Measurements from ENCODE around the gene ITM2B. TPM values are rescaled to one million over a fixed set of nuclear protein-coding genes. Genes with fewer than 3 reads are reported as not detected.

The ITM2B gene
- total RNA-seq = 100 to 1,000 TPM; 436 to 638 TPM

DNA sequence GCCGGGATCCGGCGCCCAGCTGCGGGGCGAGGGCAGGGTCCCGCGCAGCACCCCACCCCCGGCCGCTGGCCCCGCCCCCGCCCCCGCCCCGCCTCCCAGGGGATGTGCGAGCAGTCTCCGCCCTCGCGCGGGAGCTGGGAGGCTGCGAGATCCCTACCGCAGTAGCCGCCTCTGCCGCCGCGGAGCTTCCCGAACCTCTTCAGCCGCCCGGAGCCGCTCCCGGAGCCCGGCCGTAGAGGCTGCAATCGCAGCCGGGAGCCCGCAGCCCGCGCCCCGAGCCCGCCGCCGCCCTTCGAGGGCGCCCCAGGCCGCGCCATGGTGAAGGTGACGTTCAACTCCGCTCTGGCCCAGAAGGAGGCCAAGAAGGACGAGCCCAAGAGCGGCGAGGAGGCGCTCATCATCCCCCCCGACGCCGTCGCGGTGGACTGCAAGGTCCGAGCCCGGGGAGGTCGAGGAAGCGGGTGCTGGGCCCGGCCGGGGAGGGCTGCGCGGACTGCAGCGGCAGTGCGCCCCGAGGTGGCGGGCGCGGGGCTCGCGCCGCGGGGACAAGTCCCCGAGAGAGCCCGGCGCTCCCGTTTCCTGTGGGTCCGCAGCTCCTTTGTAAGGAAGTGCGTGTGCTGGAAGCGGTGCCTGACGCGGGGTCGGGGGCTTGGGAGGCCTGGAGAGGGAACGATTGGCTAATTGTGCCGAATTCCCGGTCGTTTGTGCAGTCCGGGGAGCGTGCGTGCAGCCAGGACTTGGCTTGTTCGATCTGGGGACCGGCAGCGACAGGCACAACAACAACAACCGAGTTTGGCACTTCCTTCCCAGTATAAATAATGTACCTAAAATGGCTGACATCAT, at the start of gene ITM2B:
Gene ITM2B, plus strand, starts transcription at position 161 of the 843 bp plus-strand sequence. Its CDS starts 155 bp downstream, at position 316.
- H3K4me3 ChIP-seq = peak within 1 kb of the TSS; percentile 100
- peak within 1 kb of the TSS; percentile 99 to 100 for H3K27ac ChIP-seq
- H3K4me1 ChIP-seq (ENCODE audit: control insufficient read depth in 1 of 2, low read depth in 2 of 2) = peaks cover 28 to 42% of the 10 kb centered on the region in 2 donors
- no peaks in the 10 kb centered on the region for H3K36me3 ChIP-seq
- TF ChIP-seq, protein P1, sequence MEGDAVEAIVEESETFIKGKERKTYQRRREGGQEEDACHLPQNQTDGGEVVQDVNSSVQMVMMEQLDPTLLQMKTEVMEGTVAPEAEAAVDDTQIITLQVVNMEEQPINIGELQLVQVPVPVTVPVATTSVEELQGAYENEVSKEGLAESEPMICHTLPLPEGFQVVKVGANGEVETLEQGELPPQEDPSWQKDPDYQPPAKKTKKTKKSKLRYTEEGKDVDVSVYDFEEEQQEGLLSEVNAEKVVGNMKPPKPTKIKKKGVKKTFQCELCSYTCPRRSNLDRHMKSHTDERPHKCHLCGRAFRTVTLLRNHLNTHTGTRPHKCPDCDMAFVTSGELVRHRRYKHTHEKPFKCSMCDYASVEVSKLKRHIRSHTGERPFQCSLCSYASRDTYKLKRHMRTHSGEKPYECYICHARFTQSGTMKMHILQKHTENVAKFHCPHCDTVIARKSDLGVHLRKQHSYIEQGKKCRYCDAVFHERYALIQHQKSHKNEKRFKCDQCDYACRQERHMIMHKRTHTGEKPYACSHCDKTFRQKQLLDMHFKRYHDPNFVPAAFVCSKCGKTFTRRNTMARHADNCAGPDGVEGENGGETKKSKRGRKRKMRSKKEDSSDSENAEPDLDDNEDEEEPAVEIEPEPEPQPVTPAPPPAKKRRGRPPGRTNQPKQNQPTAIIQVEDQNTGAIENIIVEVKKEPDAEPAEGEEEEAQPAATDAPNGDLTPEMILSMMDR (IDR thresholded peaks at IDR 0.05) = peak; percentile 44
- no peak for DNase-seq (ENCODE audit: low spot score)
- peak; percentile 63 for ATAC-seq (ENCODE audit: insufficient number of reproducible peaks, low FRiP score, low read depth)
- H3K27me3 ChIP-seq (replicated peaks; ENCODE audit: insufficient read depth) = no peaks in the 10 kb centered on the region
- H3K9me3 ChIP-seq = no peaks in the 10 kb centered on the region

DNA sequence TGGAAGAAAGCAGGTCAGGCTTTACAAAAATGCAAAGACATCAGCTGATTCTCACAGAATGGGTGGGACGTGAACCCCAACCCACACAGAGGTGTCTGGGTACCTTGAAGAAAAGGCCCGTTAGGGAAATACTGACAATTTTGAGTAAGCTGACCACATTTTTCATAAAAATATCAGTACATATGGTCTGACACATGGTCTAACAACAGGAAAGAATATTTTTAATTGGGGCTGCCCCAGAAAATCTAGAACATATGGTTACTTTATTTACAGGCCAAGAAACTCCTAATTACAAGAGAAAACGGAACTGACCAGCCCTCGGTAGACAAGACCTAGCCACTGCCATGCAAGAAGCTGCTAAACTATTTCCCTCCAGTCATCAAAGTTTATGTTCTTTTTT, 48.7 kb upstream of the ITM2B start:
- ATAC-seq (ENCODE audit: insufficient number of reproducible peaks, low FRiP score, low read depth) (no peak), DNase-seq (ENCODE audit: low spot score) (no peak)
- Histone ChIP-seq H3K36me3 (no peaks in the 10 kb centered on the region), H3K4me1 (ENCODE audit: control insufficient read depth in 1 of 2, low read depth in 2 of 2) (no peaks in the 10 kb centered on the region), H3K4me3 (no peak overlapping the region), H3K27me3 (replicated peaks; ENCODE audit: insufficient read depth) (no peaks in the 10 kb centered on the region), H3K9me3 (no peaks in the 10 kb centered on the region), H3K27ac (no peak overlapping the region)
- TF ChIP-seq, protein P1 (IDR thresholded peaks at IDR 0.05) = no peak

DNA sequence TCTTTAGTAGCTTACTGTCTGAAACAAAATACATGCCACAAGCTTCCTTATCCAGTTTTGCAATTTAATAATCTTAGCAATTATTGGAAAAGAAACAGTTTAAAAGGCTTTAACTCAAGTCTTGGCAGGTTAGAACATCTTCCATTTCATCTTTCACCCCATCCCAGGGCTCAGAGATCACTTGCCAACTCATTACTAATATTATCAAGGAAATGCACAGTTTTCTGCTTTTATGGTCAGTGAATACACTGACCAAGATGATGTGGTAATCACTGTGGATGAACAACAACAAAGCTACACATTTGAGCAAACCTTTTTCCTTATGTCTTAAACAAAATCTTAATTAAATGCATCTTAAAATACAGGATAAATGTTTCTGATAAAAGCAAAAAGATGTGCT, 48.0 kb upstream of the ITM2B start:
- Histone ChIP-seq H3K27ac (no peak overlapping the region), H3K4me1 (ENCODE audit: control insufficient read depth in 1 of 2, low read depth in 2 of 2) (no peaks in the 10 kb centered on the region), H3K27me3 (replicated peaks; ENCODE audit: insufficient read depth) (no peaks in the 10 kb centered on the region), H3K9me3 (no peaks in the 10 kb centered on the region), H3K4me3 (no peak overlapping the region), H3K36me3 (no peaks in the 10 kb centered on the region)
- TF ChIP-seq, protein P1 (IDR thresholded peaks at IDR 0.05) = no peak
- DNase-seq (ENCODE audit: low spot score) (no peak), ATAC-seq (ENCODE audit: insufficient number of reproducible peaks, low FRiP score, low read depth) (no peak)

DNA sequence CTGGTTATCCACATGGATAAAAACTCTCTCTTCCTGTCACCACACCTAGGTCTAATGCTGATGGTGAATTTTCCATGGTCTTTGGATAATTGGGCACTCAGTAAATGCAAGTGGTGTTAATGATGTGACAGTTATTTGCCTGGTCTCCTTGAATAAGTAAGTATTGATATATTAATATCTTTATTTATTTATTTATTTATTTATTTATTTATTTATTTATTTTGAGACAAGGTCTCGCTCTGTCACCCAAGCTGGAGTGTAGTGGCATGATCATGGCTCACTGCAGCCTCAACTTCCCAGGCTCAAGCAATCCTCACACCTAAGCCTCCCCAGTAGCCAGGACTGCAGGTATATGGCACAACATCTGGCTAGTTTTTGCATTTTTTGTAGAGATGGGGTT, 46.3 kb upstream of the ITM2B start:
- Histone ChIP-seq H3K27me3 (replicated peaks; ENCODE audit: insufficient read depth) (no peaks in the 10 kb centered on the region), H3K4me3 (no peak overlapping the region), H3K36me3 (no peaks in the 10 kb centered on the region), H3K9me3 (no peaks in the 10 kb centered on the region), H3K27ac (no peak overlapping the region), H3K4me1 (ENCODE audit: control insufficient read depth in 1 of 2, low read depth in 2 of 2) (no peaks in the 10 kb centered on the region)
- DNase-seq (ENCODE audit: low spot score) (no peak), ATAC-seq (ENCODE audit: insufficient number of reproducible peaks, low FRiP score, low read depth) (no peak)
- TF ChIP-seq, protein P1 (IDR thresholded peaks at IDR 0.05) = no peak

DNA sequence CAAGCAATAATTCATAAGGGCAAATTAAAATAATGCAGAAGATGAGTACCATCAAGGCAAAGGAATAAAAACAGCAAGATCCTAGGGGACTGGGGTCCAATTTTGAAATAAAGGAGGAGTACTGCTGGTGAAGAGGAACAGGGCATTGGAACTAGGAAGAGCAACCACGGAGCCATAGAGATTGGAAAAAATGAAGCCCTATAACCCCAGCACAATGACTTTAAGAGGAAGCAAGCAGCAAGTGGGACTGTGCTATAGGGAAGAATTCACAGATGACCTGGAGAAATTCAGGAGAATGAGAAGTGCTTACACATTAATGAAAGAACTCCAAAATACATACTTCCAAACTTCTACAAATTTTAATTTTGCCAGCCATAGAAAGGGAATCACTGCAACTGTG, 44.9 kb upstream of the ITM2B start:
- H3K27me3 ChIP-seq (replicated peaks; ENCODE audit: insufficient read depth) = no peaks in the 10 kb centered on the region
- H3K36me3 ChIP-seq = no peaks in the 10 kb centered on the region
- TF ChIP-seq, protein P1 (IDR thresholded peaks at IDR 0.05) = no peak
- no peaks in the 10 kb centered on the region for H3K9me3 ChIP-seq
- DNase-seq (ENCODE audit: low spot score) (no peak), ATAC-seq (ENCODE audit: insufficient number of reproducible peaks, low FRiP score, low read depth) (no peak)
- H3K27ac ChIP-seq = no peak overlapping the region
- no peak overlapping the region for H3K4me3 ChIP-seq
- H3K4me1 ChIP-seq (ENCODE audit: control insufficient read depth in 1 of 2, low read depth in 2 of 2) = no peaks in the 10 kb centered on the region
